Subcutaneous adipose tissue (tissue), 4 donors: ENCODE results near the gene MYL1. TPM values are rescaled to one million over a fixed set of nuclear protein-coding genes. Genes with fewer than 3 reads are reported as not detected.

Experiments used
- small RNA-seq: library from RNA; depleted of rRNA; stranded (forward); fragments of <200 nt; gene quantifications from one replicate; pipeline ENCODE3, GENCODE V24; 2016
- total RNA-seq, 4 donors: library from RNA; depleted of rRNA; stranded (reverse); fragments of >200 nt; gene quantifications; one replicate each; pipeline ENCODE4 v1.1.0, GENCODE V29; 2016
- TF ChIP-seq, protein P1 (sequence below): fragments of 450-650 bp; IDR thresholded peaks from one replicate; pipeline ENCODE4 v1.5.1; 2016; ENCODE audit warnings: low read depth, mild to moderate bottlenecking, control low read depth, antibody characterized with exemption, moderate library complexity

MYL1 gene
- total RNA-seq, 4 donors from 2014 or later = not detected

- TF ChIP-seq, protein P1, sequence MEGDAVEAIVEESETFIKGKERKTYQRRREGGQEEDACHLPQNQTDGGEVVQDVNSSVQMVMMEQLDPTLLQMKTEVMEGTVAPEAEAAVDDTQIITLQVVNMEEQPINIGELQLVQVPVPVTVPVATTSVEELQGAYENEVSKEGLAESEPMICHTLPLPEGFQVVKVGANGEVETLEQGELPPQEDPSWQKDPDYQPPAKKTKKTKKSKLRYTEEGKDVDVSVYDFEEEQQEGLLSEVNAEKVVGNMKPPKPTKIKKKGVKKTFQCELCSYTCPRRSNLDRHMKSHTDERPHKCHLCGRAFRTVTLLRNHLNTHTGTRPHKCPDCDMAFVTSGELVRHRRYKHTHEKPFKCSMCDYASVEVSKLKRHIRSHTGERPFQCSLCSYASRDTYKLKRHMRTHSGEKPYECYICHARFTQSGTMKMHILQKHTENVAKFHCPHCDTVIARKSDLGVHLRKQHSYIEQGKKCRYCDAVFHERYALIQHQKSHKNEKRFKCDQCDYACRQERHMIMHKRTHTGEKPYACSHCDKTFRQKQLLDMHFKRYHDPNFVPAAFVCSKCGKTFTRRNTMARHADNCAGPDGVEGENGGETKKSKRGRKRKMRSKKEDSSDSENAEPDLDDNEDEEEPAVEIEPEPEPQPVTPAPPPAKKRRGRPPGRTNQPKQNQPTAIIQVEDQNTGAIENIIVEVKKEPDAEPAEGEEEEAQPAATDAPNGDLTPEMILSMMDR = no peak
These were observed 62.0 kb downstream of the MYL1 start for GRCh38 chr2:210252699-210253606.

- TF ChIP-seq, protein P1 = no peak
These were observed 64.4 kb downstream of the MYL1 start for GRCh38 chr2:210250622-210251021.

Small RNA genes lying within 50 kb of the gene (small RNA-seq; reads per million reads assigned to genes)
- 0.49 reads per million for gene RF00019

Other genes with a start within 250 kb of the MYL1 start
- gene KANSL1L, start 143.8 kb downstream of the MYL1 start, total RNA-seq = 10 to 100 TPM; 35.5 to 75.7 (median 49.1) TPM
- 10 to 100 TPM; 15.3 to 41.8 (median 21.7) TPM for gene ACADL, start 89.7 kb downstream of the MYL1 start, total RNA-seq
- 10 to 100 TPM; 32.1 to 39.2 (median 35.3) TPM for gene LANCL1, start 161.6 kb upstream of the MYL1 start, total RNA-seq
- 1 to 10 TPM; 4.8 to 7.3 (median 6.6) TPM for gene CPS1, start 241.4 kb upstream of the MYL1 start, total RNA-seq